PFSK-1 (cell line): ENCODE results near the gene DGKG.

Experiments
- FOXP2 ChIP-seq: optimal IDR thresholded peaks from 2 replicates; pipeline ENCODE3; 2011; ENCODE audit warnings: borderline replicate concordance, control low read depth, inconsistent platforms; ENCODE audit not compliant: insufficient read depth; ENCODE audit errors: extremely low read length, extremely low read depth
- POLR2AphosphoS5 ChIP-seq: IDR thresholded peaks from 2 replicates; pipeline ENCODE4 v1.6.1; 2012; ENCODE audit warnings: low read depth, mild to moderate bottlenecking, control low read depth, low read length, moderate library complexity
- REST ChIP-seq, 2 experiments: IDR thresholded peaks; 2 replicates each; pipeline versions ENCODE4 v1.6.1 to v1.8.0; 2011 to 2012; ENCODE audit warnings: low read depth in 2 of 2, low read length in 2 of 2, control low read depth in 1 of 2, inconsistent platforms in 1 of 2, mild to moderate bottlenecking in 1 of 2, moderate library complexity in 1 of 2; ENCODE audit not compliant: insufficient read depth in 1 of 2
- SIN3A ChIP-seq: IDR thresholded peaks from 2 replicates; pipeline ENCODE4 v1.6.1; 2012; ENCODE audit warnings: mild to moderate bottlenecking, low read length, moderate library complexity, borderline replicate concordance; ENCODE audit not compliant: insufficient read depth
- TAF1 ChIP-seq: IDR thresholded peaks from 2 replicates; pipeline ENCODE4 v1.6.1; 2012; ENCODE audit warnings: low read length, control low read depth, borderline replicate concordance; ENCODE audit not compliant: insufficient read depth

- no peak for TF ChIP-seq REST (IDR thresholded peaks at IDR 0.05; ENCODE audit: insufficient read depth in 1 of 2, low read depth in 2 of 2, low read length in 2 of 2)
- TF ChIP-seq FOXP2 = no peak
- TF ChIP-seq TAF1 = no peak
- TF ChIP-seq POLR2AphosphoS5 = no peak
- TF ChIP-seq SIN3A = no peak
These were observed 86.6 kb downstream of the DGKG start for GRCh38 chr3:186275436-186275835.
